Fibroblast of the aortic adventitia (primary cell): ENCODE results near the gene BTAF1. TPM values are rescaled to one million over a fixed set of nuclear protein-coding genes. Genes with fewer than 3 reads are reported as not detected.

Experiments used
- DNase-seq: peaks from one replicate; pipeline ENCODE4 v3.0.0-alpha.2; 2010; ENCODE audit warnings: low read depth
- H3K4me3 ChIP-seq: 2 replicates; pipeline ENCODE4 v1.5.1; 2011; ENCODE audit warnings: low read depth, mild to moderate bottlenecking, control low read depth, low read length, moderate library complexity
- CTCF ChIP-seq: IDR thresholded peaks from 2 replicates; pipeline ENCODE4 v1.5.1; 2011; ENCODE audit warnings: mild to moderate bottlenecking, low read length, control low read depth, inconsistent platforms; ENCODE audit not compliant: insufficient read depth
- total RNA-seq: library from RNA; depleted of rRNA; stranded (reverse); fragments of >200 nt; gene quantifications from 2 replicates; pipeline ENCODE4 v1.2.3, GENCODE V29; 2012; ENCODE audit warnings: low replicate concordance

BTAF1 gene
- total RNA-seq, 1 donor = 43.0 TPM

- DNase-seq = no peak
Measured at GRCh38 chr10:91931526-91932190, 8.1 kb downstream of the BTAF1 start.

GRCh38 chr10:91932737-91933136 lies 9.2 kb downstream of the BTAF1 start:
- H3K4me3 ChIP-seq = no peak overlapping the region
- no peak for TF ChIP-seq CTCF
- DNase-seq = no peak

More at GRCh38 chr10:91931526-91932190, 8.1 kb downstream of the BTAF1 start:
- no peak for TF ChIP-seq CTCF
- H3K4me3 ChIP-seq = no peak overlapping the region

- DNase-seq = no peak
- TF ChIP-seq CTCF = no peak
- H3K4me3 ChIP-seq = no peak overlapping the region
Measured at GRCh38 chr10:91935886-91936285, 12.3 kb downstream of the BTAF1 start.

GRCh38 chr10:91939653-91940052 lies 16.1 kb downstream of the BTAF1 start:
- TF ChIP-seq CTCF = no peak
- no peak for DNase-seq

GRCh38 chr10:91941426-91941825 lies 17.9 kb downstream of the BTAF1 start:
- no peak overlapping the region for H3K4me3 ChIP-seq
- DNase-seq = no peak
- no peak for TF ChIP-seq CTCF

More at GRCh38 chr10:91939653-91940052, 16.1 kb downstream of the BTAF1 start:
- H3K4me3 ChIP-seq = no peak overlapping the region

- TF ChIP-seq CTCF = no peak
- DNase-seq = no peak
- no peak overlapping the region for H3K4me3 ChIP-seq
Measured at GRCh38 chr10:91944880-91945630, 21.5 kb downstream of the BTAF1 start.
